ENCODE measurements around the gene MEP1A. TPM values are rescaled to one million over a fixed set of nuclear protein-coding genes. Genes with fewer than 3 reads are reported as not detected.
A peak's percentile ranks its signal among the peaks of the same experiment; 100 is the strongest.

The MEP1A gene
- total RNA-seq, 1 experiment from 2014 or later, result 8.1 TPM

DNA sequence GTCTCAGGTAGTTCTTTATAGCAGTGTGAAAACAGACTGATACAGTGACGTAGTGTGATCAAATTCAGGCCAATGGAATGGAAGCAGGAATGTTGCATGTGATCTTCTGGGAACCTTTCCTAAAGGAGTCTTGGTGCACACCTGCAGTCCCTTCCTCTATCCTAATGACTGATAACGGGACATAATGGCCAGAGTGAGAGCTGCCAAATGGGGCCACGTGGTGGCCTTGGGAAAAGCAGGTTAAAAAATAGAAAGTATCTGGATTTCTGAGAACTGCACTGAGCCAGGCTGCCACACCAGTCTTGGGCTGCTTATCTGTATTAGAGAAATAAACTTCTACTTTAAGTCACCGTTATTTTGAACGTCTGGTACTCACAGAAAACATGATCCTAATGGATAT is 51.9 kb downstream of the MEP1A start:
- H3K27ac Mint-ChIP-seq (ENCODE audit: unreplicated experiment), result no peak overlapping the region
- no peaks in the 10 kb centered on the region for H3K4me1 ChIP-seq
- ChIA-PET CTCF (no interaction called here), POLR2A (no interaction called here)
- TF ChIP-seq, protein P1, sequence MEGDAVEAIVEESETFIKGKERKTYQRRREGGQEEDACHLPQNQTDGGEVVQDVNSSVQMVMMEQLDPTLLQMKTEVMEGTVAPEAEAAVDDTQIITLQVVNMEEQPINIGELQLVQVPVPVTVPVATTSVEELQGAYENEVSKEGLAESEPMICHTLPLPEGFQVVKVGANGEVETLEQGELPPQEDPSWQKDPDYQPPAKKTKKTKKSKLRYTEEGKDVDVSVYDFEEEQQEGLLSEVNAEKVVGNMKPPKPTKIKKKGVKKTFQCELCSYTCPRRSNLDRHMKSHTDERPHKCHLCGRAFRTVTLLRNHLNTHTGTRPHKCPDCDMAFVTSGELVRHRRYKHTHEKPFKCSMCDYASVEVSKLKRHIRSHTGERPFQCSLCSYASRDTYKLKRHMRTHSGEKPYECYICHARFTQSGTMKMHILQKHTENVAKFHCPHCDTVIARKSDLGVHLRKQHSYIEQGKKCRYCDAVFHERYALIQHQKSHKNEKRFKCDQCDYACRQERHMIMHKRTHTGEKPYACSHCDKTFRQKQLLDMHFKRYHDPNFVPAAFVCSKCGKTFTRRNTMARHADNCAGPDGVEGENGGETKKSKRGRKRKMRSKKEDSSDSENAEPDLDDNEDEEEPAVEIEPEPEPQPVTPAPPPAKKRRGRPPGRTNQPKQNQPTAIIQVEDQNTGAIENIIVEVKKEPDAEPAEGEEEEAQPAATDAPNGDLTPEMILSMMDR (IDR thresholded peaks at IDR 0.05; ENCODE audit: insufficient read depth in 1 of 2, low read depth in 1 of 2, low read length in 1 of 2, severe bottlenecking in 1 of 2, unreplicated experiment in 1 of 2), result no peak
- H3K4me3 Mint-ChIP-seq (ENCODE audit: unreplicated experiment), result no peak overlapping the region
- no peak overlapping the region for H3K4me3 ChIP-seq (ENCODE audit: low read depth, low read length)
- peaks cover 7% of the 10 kb centered on the region for H3K9me3 ChIP-seq
- peaks cover 12% of the 10 kb centered on the region for H3K4me1 Mint-ChIP-seq (ENCODE audit: low read depth, unreplicated experiment)
- no peak for DNase-seq
- H3K36me3 Mint-ChIP-seq (ENCODE audit: insufficient read depth, unreplicated experiment), result no peaks in the 10 kb centered on the region
- H3K27me3 Mint-ChIP-seq (ENCODE audit: insufficient read depth, unreplicated experiment), result no peaks in the 10 kb centered on the region
- H3K9me3 Mint-ChIP-seq (ENCODE audit: unreplicated experiment), result peaks cover 13% of the 10 kb centered on the region
- no peaks in the 10 kb centered on the region for H3K36me3 ChIP-seq (ENCODE audit: control insufficient read depth, insufficient read depth, low read length)
- H3K27me3 ChIP-seq (replicated peaks; ENCODE audit: control insufficient read depth, insufficient read depth, low read length), result no peaks in the 10 kb centered on the region
- no TSS peak for BruUV-seq (replicated peaks)
- intact Hi-C loops (cut with micrococcal nuclease; ENCODE audit: unreplicated experiment), result no loop called here

DNA sequence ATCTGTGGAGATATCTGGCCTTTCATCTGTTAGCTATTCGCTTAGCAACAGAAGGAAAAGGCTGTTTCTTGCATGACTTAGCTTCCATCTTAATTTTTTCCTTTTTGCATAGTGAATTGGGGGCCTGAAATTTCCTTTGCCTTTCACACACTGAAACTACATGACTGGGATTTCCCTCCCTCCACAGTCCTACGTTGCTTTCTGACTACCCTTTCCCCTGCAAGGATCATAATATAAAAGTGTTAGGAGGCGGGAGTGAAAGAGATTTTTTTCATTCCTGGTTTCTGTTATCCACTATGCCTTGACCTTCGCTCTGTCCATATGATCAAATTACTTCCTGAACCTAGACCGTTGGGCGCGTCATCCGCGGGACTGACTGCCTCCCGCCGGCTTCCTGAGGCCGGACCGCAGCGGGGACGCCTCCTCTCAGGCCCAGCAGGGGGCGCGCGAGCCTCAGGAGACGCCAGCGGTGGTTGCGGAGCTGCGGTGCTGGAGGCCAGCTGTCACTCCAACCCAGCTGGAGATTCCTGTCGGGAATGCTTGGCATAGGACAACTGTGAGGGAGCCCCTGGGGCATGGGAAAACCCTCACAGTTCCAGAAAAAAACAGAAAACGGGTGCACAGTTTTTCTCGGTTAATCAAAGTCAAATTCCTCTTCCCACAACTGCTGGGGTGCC is 55.6 kb downstream of the MEP1A start:
- POLR2A ChIA-PET, result no interaction called here
- H3K27me3 Mint-ChIP-seq (ENCODE audit: insufficient read depth, unreplicated experiment), result no peaks in the 10 kb centered on the region
- Histone ChIP-seq H3K4me1 (no peaks in the 10 kb centered on the region), H3K9me3 (no peaks in the 10 kb centered on the region; the same call in 1 of the 2 replicates), H3K27me3 (replicated peaks; ENCODE audit: control insufficient read depth, insufficient read depth, low read length) (no peaks in the 10 kb centered on the region), H3K4me3 (ENCODE audit: low read depth, low read length) (no peak overlapping the region), H3K36me3 (ENCODE audit: control insufficient read depth, insufficient read depth, low read length) (no peaks in the 10 kb centered on the region)
- H3K36me3 Mint-ChIP-seq (ENCODE audit: insufficient read depth, unreplicated experiment), result no peaks in the 10 kb centered on the region
- TF ChIP-seq, protein P1 (IDR thresholded peaks at IDR 0.05; ENCODE audit: insufficient read depth in 1 of 2, low read depth in 1 of 2, low read length in 1 of 2, severe bottlenecking in 1 of 2, unreplicated experiment in 1 of 2), result peak; percentile 94 to 95
- BruUV-seq (replicated peaks), result no TSS peak
- intact Hi-C loops (cut with micrococcal nuclease; ENCODE audit: unreplicated experiment), result loop anchor here (1.0 to 2.0 kb wide), 5 partner anchors 59 to 430 kb away; no protein-coding TSS in a partner anchor
- peak overlapping the region; percentile 2 for H3K27ac Mint-ChIP-seq (ENCODE audit: unreplicated experiment)
- DNase-seq, result peak; percentile 74 to 90
- H3K4me1 Mint-ChIP-seq (ENCODE audit: low read depth, unreplicated experiment), result peaks cover 12% of the 10 kb centered on the region
- H3K9me3 Mint-ChIP-seq (ENCODE audit: unreplicated experiment), result no peaks in the 10 kb centered on the region
- CTCF ChIA-PET, result interaction anchor here (0.6 to 2.1 kb wide), 9 partner anchors 12 to 263 kb away, joined by 3 to 6 read pairs (median 4); no protein-coding TSS in a partner anchor
- H3K4me3 Mint-ChIP-seq (ENCODE audit: unreplicated experiment), result peak overlapping the region; percentile 55

DNA sequence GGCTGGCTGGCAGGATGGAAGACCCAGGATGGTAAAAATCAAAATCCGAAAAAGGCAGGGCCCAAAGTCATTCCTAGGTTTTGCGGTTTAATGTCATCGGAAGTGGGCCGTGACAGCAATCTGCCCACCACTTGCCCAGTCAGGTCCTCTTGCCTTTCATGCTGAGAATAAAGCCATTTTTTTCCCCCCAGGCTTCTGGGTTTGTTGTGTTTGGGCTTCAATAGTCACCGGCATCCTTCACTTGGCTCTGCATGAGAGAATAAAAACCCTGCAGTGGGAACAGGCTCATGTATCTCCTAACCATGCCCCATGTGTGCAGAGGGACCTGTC is 56.1 kb downstream of the MEP1A start:
- Mint-ChIP-seq H3K27ac (ENCODE audit: unreplicated experiment) (no peak overlapping the region), H3K4me3 (ENCODE audit: unreplicated experiment) (no peak overlapping the region), H3K9me3 (ENCODE audit: unreplicated experiment) (no peaks in the 10 kb centered on the region), H3K4me1 (ENCODE audit: low read depth, unreplicated experiment) (peaks cover 12% of the 10 kb centered on the region), H3K36me3 (ENCODE audit: insufficient read depth, unreplicated experiment) (no peaks in the 10 kb centered on the region), H3K27me3 (ENCODE audit: insufficient read depth, unreplicated experiment) (no peaks in the 10 kb centered on the region)
- H3K4me1 ChIP-seq, result no peaks in the 10 kb centered on the region
- no peaks in the 10 kb centered on the region for H3K36me3 ChIP-seq (ENCODE audit: control insufficient read depth, insufficient read depth, low read length)
- no peaks in the 10 kb centered on the region for H3K27me3 ChIP-seq (replicated peaks; ENCODE audit: control insufficient read depth, insufficient read depth, low read length)
- no TSS peak for BruUV-seq (replicated peaks)
- ChIA-PET CTCF (interaction anchor here (0.6 to 2.1 kb wide), 8 partner anchors 12 to 262 kb away, joined by 3 to 6 read pairs (median 4); no protein-coding TSS in a partner anchor), POLR2A (no interaction called here)
- TF ChIP-seq, protein P1 (IDR thresholded peaks at IDR 0.05; ENCODE audit: insufficient read depth in 1 of 2, low read depth in 1 of 2, low read length in 1 of 2, severe bottlenecking in 1 of 2, unreplicated experiment in 1 of 2), result no peak
- intact Hi-C loops (cut with micrococcal nuclease; ENCODE audit: unreplicated experiment), result loop anchor here (1.0 to 2.0 kb wide), 5 partner anchors 59 to 431 kb away; no protein-coding TSS in a partner anchor
- H3K9me3 ChIP-seq, result no peaks in the 10 kb centered on the region
- DNase-seq, result no peak
- no peak overlapping the region for H3K4me3 ChIP-seq (ENCODE audit: low read depth, low read length)

All from Caco-2 (cell line).